ENCODE measurements around the gene SRD5A1. TPM values are rescaled to one million over a fixed set of nuclear protein-coding genes. Genes with fewer than 3 reads are reported as not detected.

SRD5A1 gene
- total RNA-seq, 2 experiments from 2014 or later = 16.7 to 32.5 TPM

GRCh38 chr5:6623941-6624340 lies 9.3 kb upstream of the SRD5A1 start:
- peaks cover 61% of the 10 kb centered on the region for H3K79me2 ChIP-seq (ENCODE audit: insufficient read depth, low read depth, low read length)
- TF ChIP-seq EZH2phosphoT487 (IDR thresholded peaks at IDR 0.05; ENCODE audit: borderline replicate concordance, low read depth, low read length) = no peak
- TF ChIP-seq, protein P1, sequence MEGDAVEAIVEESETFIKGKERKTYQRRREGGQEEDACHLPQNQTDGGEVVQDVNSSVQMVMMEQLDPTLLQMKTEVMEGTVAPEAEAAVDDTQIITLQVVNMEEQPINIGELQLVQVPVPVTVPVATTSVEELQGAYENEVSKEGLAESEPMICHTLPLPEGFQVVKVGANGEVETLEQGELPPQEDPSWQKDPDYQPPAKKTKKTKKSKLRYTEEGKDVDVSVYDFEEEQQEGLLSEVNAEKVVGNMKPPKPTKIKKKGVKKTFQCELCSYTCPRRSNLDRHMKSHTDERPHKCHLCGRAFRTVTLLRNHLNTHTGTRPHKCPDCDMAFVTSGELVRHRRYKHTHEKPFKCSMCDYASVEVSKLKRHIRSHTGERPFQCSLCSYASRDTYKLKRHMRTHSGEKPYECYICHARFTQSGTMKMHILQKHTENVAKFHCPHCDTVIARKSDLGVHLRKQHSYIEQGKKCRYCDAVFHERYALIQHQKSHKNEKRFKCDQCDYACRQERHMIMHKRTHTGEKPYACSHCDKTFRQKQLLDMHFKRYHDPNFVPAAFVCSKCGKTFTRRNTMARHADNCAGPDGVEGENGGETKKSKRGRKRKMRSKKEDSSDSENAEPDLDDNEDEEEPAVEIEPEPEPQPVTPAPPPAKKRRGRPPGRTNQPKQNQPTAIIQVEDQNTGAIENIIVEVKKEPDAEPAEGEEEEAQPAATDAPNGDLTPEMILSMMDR (conservative IDR thresholded peaks at IDR 0.05; ENCODE audit: low read length) = no peak
- no peaks in the 10 kb centered on the region for H3K9me2 ChIP-seq (ENCODE audit: insufficient read depth, low read length)
- H2AFZ ChIP-seq (ENCODE audit: low read length) = no peak overlapping the region
- H3K4me3 ChIP-seq (ENCODE audit: low read depth, low read length, poor library complexity, severe bottlenecking) = no peak overlapping the region
- peaks cover 15% of the 10 kb centered on the region; the same call in 1 of the 2 replicates for H3K9me3 ChIP-seq (ENCODE audit: low read length)
- ChIA-PET POLR2A (no interaction called here), CTCF (ENCODE audit: unreplicated experiment) (interaction anchor here (0.8 kb wide), 1 partner anchor 113 kb away, joined by 3 read pairs; no protein-coding TSS in a partner anchor)
- no peak overlapping the region for H3K27ac ChIP-seq (ENCODE audit: low read depth, low read length, poor library complexity, severe bottlenecking)
- no peak overlapping the region for H3K4me2 ChIP-seq (ENCODE audit: low read length)
- BruUV-seq (replicated peaks) = no TSS peak
- intact Hi-C loops (cut with micrococcal nuclease; ENCODE audit: unreplicated experiment) = no loop called here
- no peak for DNase-seq (ENCODE audit: low spot score)
- H4K20me1 ChIP-seq (ENCODE audit: insufficient read depth, low read length) = peaks cover 10% of the 10 kb centered on the region; the same call in 1 of the 2 replicates
- peaks cover 99% of the 10 kb centered on the region for H3K36me3 ChIP-seq (ENCODE audit: insufficient read depth, low read length)
- no peaks in the 10 kb centered on the region for H3K4me1 ChIP-seq (ENCODE audit: insufficient read depth, low read length, poor library complexity, severe bottlenecking)

- Histone ChIP-seq H3K4me1 (ENCODE audit: insufficient read depth, low read length, poor library complexity, severe bottlenecking) (peaks cover 6% of the 10 kb centered on the region), H3K36me3 (ENCODE audit: insufficient read depth, low read length) (peaks cover 100% of the 10 kb centered on the region), H3K9me2 (ENCODE audit: insufficient read depth, low read length) (no peaks in the 10 kb centered on the region), H2AFZ (ENCODE audit: low read length) (no peak overlapping the region), H3K27ac (ENCODE audit: low read depth, low read length, poor library complexity, severe bottlenecking) (no peak overlapping the region), H3K4me3 (ENCODE audit: low read depth, low read length, poor library complexity, severe bottlenecking) (no peak overlapping the region), H4K20me1 (ENCODE audit: insufficient read depth, low read length) (peaks cover 25% of the 10 kb centered on the region; the same call in 1 of the 2 replicates), H3K4me2 (ENCODE audit: low read length) (no peak overlapping the region), H3K9me3 (ENCODE audit: low read length) (peaks cover 15% of the 10 kb centered on the region; the same call in 1 of the 2 replicates), H3K79me2 (ENCODE audit: insufficient read depth, low read depth, low read length) (peaks cover 86% of the 10 kb centered on the region)
- no peak for DNase-seq (ENCODE audit: low spot score)
- CTCF ChIA-PET (ENCODE audit: unreplicated experiment) = no interaction called here
- intact Hi-C loops (cut with micrococcal nuclease; ENCODE audit: unreplicated experiment) = no loop called here
- TF ChIP-seq, protein P1 (conservative IDR thresholded peaks at IDR 0.05; ENCODE audit: low read length) = no peak
- TF ChIP-seq EZH2phosphoT487 (IDR thresholded peaks at IDR 0.05; ENCODE audit: borderline replicate concordance, low read depth, low read length) = no peak
- POLR2A ChIA-PET = interaction anchor here (0.9 to 1.2 kb wide), 3 partner anchors 10 to 118 kb away, joined by 3 to 4 read pairs (median 3); no protein-coding TSS in a partner anchor
- BruUV-seq (replicated peaks) = no TSS peak
Measured at GRCh38 chr5:6626508-6626907, 6.7 kb upstream of the SRD5A1 start.

GRCh38 chr5:6631441-6631840 lies 1.8 kb upstream of the SRD5A1 start:
- no peaks in the 10 kb centered on the region for H3K9me3 ChIP-seq (ENCODE audit: low read length)
- H3K4me2 ChIP-seq (ENCODE audit: low read length) = peak overlapping the region; percentile 96
- TF ChIP-seq EZH2phosphoT487 (IDR thresholded peaks at IDR 0.05; ENCODE audit: borderline replicate concordance, low read depth, low read length) = no peak
- TF ChIP-seq, protein P1 (conservative IDR thresholded peaks at IDR 0.05; ENCODE audit: low read length) = no peak
- no TSS peak for BruUV-seq (replicated peaks)
- H3K79me2 ChIP-seq (ENCODE audit: insufficient read depth, low read depth, low read length) = peaks cover 75% of the 10 kb centered on the region
- ChIA-PET CTCF (ENCODE audit: unreplicated experiment) (no interaction called here), POLR2A (interaction anchor here (0.6 to 2.5 kb wide), 4 partner anchors 9 to 358 kb away, joined by 3 to 13 read pairs (median 4); no protein-coding TSS in a partner anchor)
- DNase-seq (ENCODE audit: low spot score) = no peak
- peaks cover 19% of the 10 kb centered on the region for H3K4me1 ChIP-seq (ENCODE audit: insufficient read depth, low read length, poor library complexity, severe bottlenecking)
- intact Hi-C loops (cut with micrococcal nuclease; ENCODE audit: unreplicated experiment) = loop anchor here (10.0 kb wide), 2 partner anchors 437 to 877 kb away; no protein-coding TSS in a partner anchor
- H3K9me2 ChIP-seq (ENCODE audit: insufficient read depth, low read length) = no peaks in the 10 kb centered on the region
- peaks cover 31% of the 10 kb centered on the region; the same call in 1 of the 2 replicates for H4K20me1 ChIP-seq (ENCODE audit: insufficient read depth, low read length)
- H2AFZ ChIP-seq (ENCODE audit: low read length) = no peak overlapping the region
- peak overlapping the region; percentile 97 for H3K4me3 ChIP-seq (ENCODE audit: low read depth, low read length, poor library complexity, severe bottlenecking)
- H3K36me3 ChIP-seq (ENCODE audit: insufficient read depth, low read length) = peaks cover 60% of the 10 kb centered on the region
- no peak overlapping the region for H3K27ac ChIP-seq (ENCODE audit: low read depth, low read length, poor library complexity, severe bottlenecking)

Data from OCI-LY7 (cell line).